IPS-20b (cell line): ENCODE results near the gene PHLDB2.

ENCODE experiments used
- H3K27ac ChIP-seq: one replicate; pipeline ENCODE4 v1.5.1; 2013; ENCODE audit warnings: low read length
- H3K27me3 ChIP-seq: 2 replicates; pipeline ENCODE4 v1.6.1; 2013; ENCODE audit warnings: mild to moderate bottlenecking, low read length, inconsistent platforms; ENCODE audit not compliant: insufficient read depth
- H3K36me3 ChIP-seq: 2 replicates; pipeline ENCODE4 v1.6.1; 2013; ENCODE audit warnings: low read depth, mild to moderate bottlenecking, inconsistent platforms, low read length, moderate library complexity; ENCODE audit not compliant: insufficient read depth
- H3K4me1 ChIP-seq: 2 replicates; pipeline ENCODE4 v1.6.1; 2013; ENCODE audit warnings: mild to moderate bottlenecking, control low read depth, inconsistent platforms, low read length, moderate library complexity; ENCODE audit not compliant: insufficient read depth
- H3K4me3 ChIP-seq: 2 replicates; pipeline ENCODE4 v1.5.1; 2013; ENCODE audit warnings: mild to moderate bottlenecking, low read length, inconsistent platforms
- H3K9ac ChIP-seq: 2 replicates; pipeline ENCODE4 v1.6.1; 2013; ENCODE audit warnings: low read depth, mild to moderate bottlenecking, inconsistent platforms, low read length, moderate library complexity
- H3K9me3 ChIP-seq: 2 replicates; pipeline ENCODE4 v1.6.1; 2013; ENCODE audit warnings: mild to moderate bottlenecking, low read depth, low read length, inconsistent platforms; ENCODE audit not compliant: insufficient read depth

The PHLDB2 gene

DNA sequence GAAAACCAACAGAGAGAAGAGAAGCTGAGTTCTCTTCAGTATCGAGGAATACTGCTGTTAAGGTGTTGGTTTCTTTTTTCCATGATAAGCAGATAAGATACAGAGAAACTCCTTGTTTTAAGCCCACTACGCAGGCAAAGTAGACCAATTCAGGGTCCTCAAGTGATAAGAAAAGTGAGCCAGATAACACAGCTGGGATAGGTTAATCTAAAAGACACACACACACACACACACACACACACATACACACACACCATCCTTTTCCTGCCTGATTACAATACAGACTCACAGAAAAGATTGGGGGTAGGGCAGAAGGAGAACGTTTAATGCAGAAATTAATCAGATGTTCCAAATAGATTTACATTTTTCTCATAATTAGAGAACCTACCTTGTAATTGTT lies 6.5 kb upstream of the PHLDB2 start:
- Histone ChIP-seq H3K36me3 (no peaks in the 10 kb centered on the region), H3K4me1 (no peaks in the 10 kb centered on the region; the same call in 1 of the 2 replicates), H3K27me3 (peaks cover 9% of the 10 kb centered on the region), H3K9me3 (no peaks in the 10 kb centered on the region), H3K4me3 (no peak overlapping the region), H3K27ac (no peak overlapping the region), H3K9ac (no peak overlapping the region)

DNA sequence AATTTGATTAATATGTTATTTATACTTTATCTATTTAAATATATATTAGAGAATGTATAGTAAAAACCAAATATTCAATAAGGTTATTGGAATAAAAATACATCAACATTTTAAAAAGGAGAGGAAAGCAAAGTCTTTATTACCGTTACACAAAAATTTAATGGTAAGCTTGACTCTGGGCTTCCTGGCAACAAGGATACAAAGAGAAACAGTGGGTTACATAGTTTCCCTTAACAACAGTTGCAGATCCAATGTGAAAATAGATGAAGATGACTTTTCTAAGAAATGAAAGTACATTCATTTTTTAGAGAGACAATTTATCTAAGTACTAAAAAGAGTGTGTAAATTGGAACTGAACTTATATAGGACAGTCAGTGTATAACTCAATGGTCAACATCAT lies 6.0 kb upstream of the PHLDB2 start:
- H3K9me3 ChIP-seq, result no peaks in the 10 kb centered on the region
- no peak overlapping the region for H3K4me3 ChIP-seq
- H3K9ac ChIP-seq, result no peak overlapping the region
- no peaks in the 10 kb centered on the region; the same call in 1 of the 2 replicates for H3K4me1 ChIP-seq
- no peak overlapping the region for H3K27ac ChIP-seq
- H3K36me3 ChIP-seq, result no peaks in the 10 kb centered on the region
- H3K27me3 ChIP-seq, result peaks cover 14% of the 10 kb centered on the region

DNA sequence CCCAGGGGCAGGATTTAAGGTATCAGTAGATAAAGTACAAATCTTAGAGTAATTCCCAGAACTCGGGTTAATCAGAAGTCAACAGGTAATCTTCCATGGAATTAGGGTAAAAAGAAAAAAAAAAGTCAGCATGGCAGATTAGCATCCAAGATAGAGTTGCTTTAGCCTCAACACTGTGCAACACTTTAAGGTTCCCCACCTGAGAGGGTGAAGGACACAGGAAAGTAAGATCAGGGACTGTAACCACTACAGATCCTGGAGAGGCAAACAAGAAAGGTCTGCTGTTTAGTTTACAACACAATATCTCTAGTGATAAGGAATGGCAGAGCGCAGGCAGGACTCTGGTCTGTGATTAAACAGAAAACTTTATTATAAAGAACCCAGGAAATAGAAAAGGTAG lies 4.1 kb upstream of the PHLDB2 start:
- no peaks in the 10 kb centered on the region for H3K9me3 ChIP-seq
- H3K4me3 ChIP-seq, result no peak overlapping the region
- H3K4me1 ChIP-seq, result no peaks in the 10 kb centered on the region; the same call in 1 of the 2 replicates
- H3K27ac ChIP-seq, result no peak overlapping the region
- H3K9ac ChIP-seq, result no peak overlapping the region
- H3K27me3 ChIP-seq, result peaks cover 21% of the 10 kb centered on the region
- H3K36me3 ChIP-seq, result no peaks in the 10 kb centered on the region

GRCh38 chr3:111856501-111856900 lies 2.6 kb upstream of the PHLDB2 start:
- Histone ChIP-seq H3K4me3 (no peak overlapping the region), H3K27me3 (peaks cover 29% of the 10 kb centered on the region), H3K27ac (no peak overlapping the region), H3K9me3 (no peaks in the 10 kb centered on the region), H3K36me3 (no peaks in the 10 kb centered on the region), H3K9ac (no peak overlapping the region), H3K4me1 (peaks cover 6% of the 10 kb centered on the region)

- peaks cover 12% of the 10 kb centered on the region for H3K4me1 ChIP-seq
Measured at GRCh38 chr3:111857474-111857873, 1.6 kb upstream of the PHLDB2 start.

GRCh38 chr3:111858642-111859041 lies 423 bp upstream of the PHLDB2 start:
- H3K4me3 ChIP-seq, result peak overlapping the region; percentile 87
- H3K27me3 ChIP-seq, result peaks cover 49% of the 10 kb centered on the region
- peaks cover 23% of the 10 kb centered on the region for H3K4me1 ChIP-seq
- H3K27ac ChIP-seq, result no peak overlapping the region
- H3K36me3 ChIP-seq, result no peaks in the 10 kb centered on the region
- H3K9ac ChIP-seq, result peak overlapping the region; percentile 78; the same call in 1 of the 2 replicates
- no peaks in the 10 kb centered on the region for H3K9me3 ChIP-seq

More at GRCh38 chr3:111857474-111857873, 1.6 kb upstream of the PHLDB2 start:
- Histone ChIP-seq H3K4me3 (no peak overlapping the region), H3K36me3 (no peaks in the 10 kb centered on the region), H3K27ac (no peak overlapping the region), H3K9me3 (no peaks in the 10 kb centered on the region), H3K27me3 (peaks cover 38% of the 10 kb centered on the region), H3K9ac (no peak overlapping the region)

DNA sequence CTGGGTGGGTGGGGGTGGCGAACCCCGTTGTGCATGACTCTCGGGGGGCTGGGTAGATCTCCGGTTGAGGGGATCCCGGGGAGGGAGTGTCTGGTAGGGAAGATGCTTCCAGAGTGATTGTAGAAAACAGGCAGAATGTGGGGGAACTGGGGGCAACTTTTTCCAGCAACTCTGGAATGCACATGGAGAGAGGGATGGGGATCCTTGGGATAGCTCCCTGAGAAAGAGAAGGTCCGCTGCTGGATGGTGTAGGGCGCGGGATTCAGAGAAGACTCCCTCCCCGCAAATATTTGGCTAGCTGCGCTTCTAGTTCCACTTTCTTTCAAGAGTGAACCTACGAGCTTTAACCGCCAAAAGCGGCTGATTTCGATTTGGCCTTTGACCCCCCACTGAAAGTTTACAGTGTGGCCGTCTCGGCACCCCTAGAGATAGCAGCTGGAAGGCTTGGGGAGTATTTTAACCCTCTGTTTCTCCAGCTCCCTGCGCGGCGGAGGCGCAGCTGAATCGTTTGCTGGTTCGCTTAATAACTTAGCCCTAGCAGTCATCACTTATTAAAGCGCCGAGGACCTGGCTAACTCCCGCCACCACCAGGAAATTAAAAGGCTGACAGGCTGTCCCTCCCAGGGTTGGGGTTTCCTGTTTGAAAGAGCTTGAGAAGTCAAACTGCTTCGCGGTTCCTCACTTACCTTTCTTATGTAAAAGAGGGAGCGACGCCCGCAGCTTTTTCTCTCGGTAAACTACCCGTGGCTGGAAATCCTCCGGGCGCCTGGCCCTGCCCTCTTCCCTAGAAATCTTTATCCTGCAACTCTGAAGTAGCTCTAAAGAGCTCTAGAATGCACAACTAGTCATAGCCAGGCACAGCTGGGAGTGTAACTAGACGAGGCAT lies 1.2 kb downstream of the PHLDB2 start:
- H3K36me3 ChIP-seq, result no peaks in the 10 kb centered on the region
- H3K4me3 ChIP-seq, result peak overlapping the region; percentile 87
- peaks cover 49% of the 10 kb centered on the region for H3K27me3 ChIP-seq
- no peak overlapping the region for H3K27ac ChIP-seq
- peaks cover 35% of the 10 kb centered on the region for H3K4me1 ChIP-seq
- peak overlapping the region; percentile 78; the same call in 1 of the 2 replicates for H3K9ac ChIP-seq
- no peaks in the 10 kb centered on the region for H3K9me3 ChIP-seq

- H3K27me3 ChIP-seq, result peaks cover 49% of the 10 kb centered on the region
- peak overlapping the region; percentile 65; the same call in 1 of the 2 replicates for H3K9ac ChIP-seq
- peak overlapping the region; percentile 87 for H3K4me3 ChIP-seq
- no peaks in the 10 kb centered on the region for H3K36me3 ChIP-seq
- no peak overlapping the region for H3K27ac ChIP-seq
- H3K4me1 ChIP-seq, result peaks cover 43% of the 10 kb centered on the region
- H3K9me3 ChIP-seq, result no peaks in the 10 kb centered on the region
Measured at GRCh38 chr3:111861391-111861790, 2.3 kb downstream of the PHLDB2 start.

GRCh38 chr3:111862415-111862814 lies 3.4 kb downstream of the PHLDB2 start:
- H3K4me1 ChIP-seq, result peaks cover 45% of the 10 kb centered on the region
- no peak overlapping the region for H3K27ac ChIP-seq
- H3K9ac ChIP-seq, result no peak overlapping the region
- H3K4me3 ChIP-seq, result peak overlapping the region; percentile 21; the same call in 1 of the 2 replicates
- no peaks in the 10 kb centered on the region for H3K9me3 ChIP-seq
- no peaks in the 10 kb centered on the region for H3K36me3 ChIP-seq
- H3K27me3 ChIP-seq, result peaks cover 41% of the 10 kb centered on the region

DNA sequence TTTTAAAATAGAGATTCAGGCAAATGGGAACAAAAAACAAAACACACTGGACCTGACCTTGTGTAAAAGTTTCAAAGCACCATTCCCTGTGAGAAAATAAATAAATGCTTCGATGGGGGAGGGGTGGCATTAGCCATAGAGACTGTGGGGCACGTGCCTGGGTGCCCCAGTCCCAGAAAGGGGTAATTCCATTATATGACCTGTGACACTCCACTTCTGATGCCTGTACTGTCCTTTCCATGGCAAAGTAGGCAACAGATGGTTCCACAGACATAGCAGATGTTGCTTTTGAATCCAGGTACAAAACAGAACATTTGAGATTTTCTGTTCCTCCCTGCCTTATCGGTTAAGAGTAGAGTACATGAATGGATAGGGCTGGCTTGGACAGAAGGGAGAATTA lies 3.9 kb downstream of the PHLDB2 start:
- no peak overlapping the region for H3K4me3 ChIP-seq
- no peaks in the 10 kb centered on the region for H3K9me3 ChIP-seq
- no peak overlapping the region for H3K9ac ChIP-seq
- H3K27ac ChIP-seq, result no peak overlapping the region
- peaks cover 37% of the 10 kb centered on the region for H3K27me3 ChIP-seq
- H3K4me1 ChIP-seq, result peaks cover 45% of the 10 kb centered on the region
- no peaks in the 10 kb centered on the region for H3K36me3 ChIP-seq

GRCh38 chr3:111863942-111864694 lies 5.1 kb downstream of the PHLDB2 start:
- Histone ChIP-seq H3K27me3 (peaks cover 28% of the 10 kb centered on the region), H3K4me3 (no peak overlapping the region), H3K4me1 (peaks cover 50% of the 10 kb centered on the region), H3K9ac (no peak overlapping the region), H3K9me3 (no peaks in the 10 kb centered on the region), H3K27ac (no peak overlapping the region), H3K36me3 (no peaks in the 10 kb centered on the region)
